Activated CD4-positive, alpha-beta T cell treated with anti-CD3 and anti-CD28 coated beads, Interleukin-2, amount 50 U/mL, for 48 hours (primary cell): ENCODE data around the gene PLD1.
A peak's percentile ranks its signal among the peaks of the same experiment; 100 is the strongest.
"Not testable (repeated sequence)": the region's sequence is repeated elsewhere in the genome, so short reads cannot be mapped to it uniquely, and the experiment has no call there.

ENCODE experiments used
- DNase-seq, 2 experiments: peaks; one replicate each; pipeline ENCODE4 v3.0.0-alpha.2; 2020

Gene PLD1

DNA sequence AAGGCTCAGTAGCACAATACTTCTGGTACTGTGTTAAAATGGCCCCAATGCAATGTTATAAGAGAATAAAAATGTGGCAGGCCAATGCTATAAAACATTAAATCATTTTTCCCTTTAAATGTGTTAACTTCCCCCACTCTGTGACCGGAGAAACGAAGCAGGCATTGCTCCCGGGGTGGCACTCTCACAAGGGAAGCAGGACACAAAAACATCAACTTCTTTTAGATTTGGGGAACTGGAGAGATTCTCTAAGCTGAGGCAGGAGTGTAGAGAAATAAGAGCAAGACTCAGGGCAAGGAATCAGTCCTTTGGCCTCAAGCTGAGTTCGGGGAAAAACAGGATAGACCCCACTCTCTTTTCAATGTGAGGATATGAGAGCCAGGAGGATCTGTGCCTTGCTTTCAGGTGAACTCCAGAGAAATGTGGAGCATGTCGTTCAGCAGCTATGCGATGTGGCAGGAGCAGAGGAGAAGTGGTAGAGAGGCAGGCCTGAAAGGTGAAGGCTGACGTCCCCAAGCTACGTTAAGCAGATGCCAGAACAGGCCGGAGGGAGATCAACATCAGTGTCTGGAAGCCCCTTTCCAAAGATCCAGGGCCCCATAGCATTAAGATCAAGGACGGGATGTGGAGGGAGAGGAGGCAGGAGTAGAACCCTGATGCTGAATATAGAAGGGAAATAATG is 160.2 kb downstream of the PLD1 start:
- no peak for DNase-seq

DNA sequence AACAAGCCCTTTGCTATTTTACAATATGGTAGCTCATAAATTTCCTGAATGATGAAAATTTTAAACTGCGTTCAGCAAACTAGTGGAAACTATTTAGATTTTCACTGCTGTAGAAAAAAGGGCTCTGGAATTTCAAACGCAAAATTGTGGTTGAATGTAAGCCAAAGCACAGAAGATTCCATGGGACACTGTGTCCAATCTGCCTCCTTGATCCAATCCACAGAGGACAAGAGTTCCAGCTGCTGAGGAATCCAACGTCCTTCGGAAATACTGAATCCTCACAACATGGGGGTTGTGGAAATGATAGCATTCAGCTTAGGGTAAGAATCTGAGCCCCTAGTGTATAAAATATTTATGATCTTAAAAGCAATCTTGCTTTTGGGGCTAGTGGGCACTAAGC is 161.0 kb downstream of the PLD1 start:
- DNase-seq = no peak

DNA sequence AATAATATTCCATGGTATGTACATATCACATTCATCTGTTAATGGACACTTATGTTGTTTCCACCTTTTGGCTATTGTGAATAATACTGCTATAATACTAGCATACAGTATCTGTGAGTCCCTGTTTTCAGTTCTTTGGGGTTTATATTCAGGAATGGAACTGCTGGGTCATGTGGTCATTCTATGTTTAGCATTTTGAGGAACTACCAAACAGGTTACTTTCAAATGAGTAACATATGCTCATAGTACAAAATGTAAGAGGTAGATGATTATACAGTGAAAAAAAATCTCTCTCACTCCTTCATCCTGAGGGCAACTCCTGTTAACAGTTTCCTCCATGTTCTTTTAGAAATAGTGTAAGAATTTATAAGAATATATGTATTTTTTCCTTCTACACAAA is 162.2 kb downstream of the PLD1 start:
- no peak for DNase-seq

DNA sequence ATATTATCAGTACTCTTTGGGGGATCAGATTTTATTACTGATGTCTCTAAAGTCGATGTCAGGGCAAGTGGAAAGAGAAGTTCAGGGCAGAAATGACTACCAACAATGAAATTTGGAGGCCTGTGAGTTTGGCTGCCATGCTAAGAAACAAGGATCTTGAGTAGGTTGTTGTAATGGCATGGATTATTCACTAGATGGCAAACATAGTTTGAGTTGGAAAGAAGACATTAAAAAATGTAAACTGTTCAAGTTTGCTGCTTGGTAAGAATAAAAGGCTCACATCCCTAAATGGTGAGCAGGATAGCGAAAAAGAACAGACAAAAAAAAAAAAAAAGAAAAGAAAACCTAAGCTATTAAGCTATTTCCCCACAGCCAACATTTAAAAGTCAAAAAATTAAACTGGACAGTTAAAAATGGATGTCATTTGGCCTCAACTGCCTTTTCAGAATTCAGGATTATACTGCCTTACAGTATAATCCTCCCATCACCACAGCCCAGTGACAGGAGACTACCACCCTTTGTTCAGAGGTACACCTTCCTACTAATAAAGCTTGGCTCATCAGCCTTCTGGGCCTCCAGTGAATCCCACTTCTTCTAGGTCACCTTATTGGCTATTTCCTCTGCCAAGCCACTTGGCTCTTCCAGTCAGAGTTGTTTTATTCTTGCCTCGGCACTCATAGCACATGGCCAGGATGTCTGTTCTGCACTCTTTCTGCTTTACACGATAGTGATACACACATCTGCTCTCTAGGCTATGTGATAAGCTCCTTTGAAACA is 163.7 kb downstream of the PLD1 start:
- DNase-seq = no peak

DNA sequence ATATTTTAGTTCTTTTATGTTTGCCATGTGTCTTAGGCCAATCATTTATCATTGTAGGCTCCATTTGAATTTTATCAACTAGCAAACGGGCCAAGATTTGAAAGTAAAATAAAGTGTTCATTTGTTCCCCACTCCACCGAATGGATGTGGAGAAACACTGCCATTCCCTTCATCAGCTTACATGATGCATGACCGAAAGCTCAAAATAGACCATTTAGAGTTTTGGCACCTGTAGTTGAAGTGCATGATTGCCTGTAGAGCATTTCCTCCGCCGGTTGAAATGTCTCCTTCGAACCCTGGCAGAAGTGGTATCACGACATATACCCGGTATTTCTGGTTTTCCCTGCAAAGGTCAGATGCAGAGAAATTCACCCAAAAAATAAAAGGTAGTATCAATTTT is 165.6 kb downstream of the PLD1 start:
- DNase-seq = no peak

DNA sequence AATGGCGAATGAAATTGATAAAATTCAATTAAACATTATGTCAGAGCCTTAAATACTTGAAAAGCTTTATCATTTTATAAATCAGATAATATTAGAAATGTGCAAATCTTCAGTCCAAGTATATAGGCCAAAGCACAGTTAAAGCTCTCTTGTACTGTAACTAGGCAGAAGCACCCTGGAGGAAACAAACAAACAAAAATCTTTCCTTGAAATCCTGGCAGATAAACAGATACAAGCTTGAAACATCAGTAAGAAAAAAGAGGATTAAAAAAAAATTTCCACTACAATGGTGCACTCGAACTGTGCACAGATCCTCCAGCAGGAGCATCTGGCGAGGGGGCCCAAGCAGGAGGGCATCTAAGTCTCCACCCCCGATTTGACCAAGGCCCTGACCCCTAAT is 166.6 kb downstream of the PLD1 start:
- no peak for DNase-seq

DNA sequence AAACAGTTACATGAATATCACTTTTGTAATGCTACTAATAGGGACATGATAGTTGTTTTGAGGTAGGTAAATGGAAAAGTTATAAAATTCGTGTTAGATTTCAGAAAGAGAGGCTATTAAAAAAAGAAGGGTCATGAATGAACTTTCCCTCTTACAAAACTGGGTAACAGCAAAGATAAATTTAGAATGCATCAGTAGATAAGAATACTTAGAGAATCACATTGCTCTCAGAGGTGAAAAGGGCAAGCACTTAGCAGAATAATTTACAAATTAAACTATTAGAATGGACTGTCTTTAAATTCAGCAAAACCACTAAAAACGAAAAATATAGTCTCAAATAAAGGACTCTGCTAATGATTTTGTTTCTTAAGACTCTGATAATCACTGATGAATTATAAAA is 167.2 kb downstream of the PLD1 start:
- DNase-seq = no peak

DNA sequence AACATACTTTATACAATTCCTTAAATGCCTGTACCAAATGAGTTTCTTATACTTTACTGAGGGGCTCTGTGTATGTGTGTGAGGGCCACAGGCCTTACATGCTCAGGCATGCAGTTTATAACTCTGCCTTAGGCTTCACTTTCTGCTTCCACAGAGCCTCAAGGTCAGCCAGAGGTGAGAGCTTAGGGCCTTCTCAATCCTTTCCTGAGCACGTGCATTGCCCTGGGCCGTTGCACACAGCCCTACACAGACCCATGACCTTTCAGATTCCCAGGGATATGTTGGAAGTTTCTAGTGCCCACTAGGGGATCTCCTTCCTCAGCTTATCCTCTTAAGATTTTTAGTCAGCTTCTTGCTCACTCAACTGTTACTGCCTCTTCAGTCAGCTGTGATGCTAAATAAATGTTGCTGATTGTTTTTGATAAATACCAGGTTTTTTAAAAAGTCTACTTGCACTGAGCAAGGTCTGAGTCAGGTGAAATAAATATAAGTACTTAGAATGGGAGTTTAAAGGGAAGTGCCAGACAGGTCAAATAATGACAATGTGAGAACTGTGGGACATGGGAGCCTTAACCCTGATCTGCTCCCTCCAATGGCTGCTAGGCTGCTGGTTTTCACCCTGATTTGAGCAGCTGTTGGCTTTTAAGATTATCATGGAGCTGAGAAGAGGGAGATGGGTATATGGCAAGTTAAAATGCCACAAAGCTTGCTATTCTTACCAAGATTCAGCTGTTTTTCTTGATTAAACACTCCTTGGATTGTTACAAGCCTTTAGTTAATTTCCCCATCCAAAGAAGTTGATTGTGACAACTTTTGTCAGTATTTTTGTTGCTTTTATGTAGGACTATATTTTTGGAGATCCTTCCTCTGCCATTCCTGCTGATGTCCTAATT is 169.5 kb downstream of the PLD1 start:
- DNase-seq = no peak

DNA sequence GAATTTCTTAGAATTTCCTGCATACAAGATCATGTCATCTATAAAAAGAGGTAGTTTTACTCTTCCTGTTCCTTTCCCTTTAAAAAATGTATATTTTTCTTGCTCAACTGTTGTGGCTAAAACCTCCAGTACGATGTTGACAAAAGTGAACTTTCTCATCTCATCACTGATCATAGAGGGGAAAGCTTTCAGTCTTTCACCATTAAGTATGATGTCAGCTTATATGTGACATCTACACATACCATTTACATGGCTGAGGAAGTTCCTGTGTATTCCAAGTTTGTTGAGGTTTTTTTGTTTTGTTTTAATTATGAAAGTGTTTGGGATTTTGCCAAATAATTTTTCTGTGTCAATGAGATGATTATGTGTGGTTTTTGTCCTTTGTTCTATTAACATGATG is 173.6 kb downstream of the PLD1 start:
- no peak for DNase-seq

DNA sequence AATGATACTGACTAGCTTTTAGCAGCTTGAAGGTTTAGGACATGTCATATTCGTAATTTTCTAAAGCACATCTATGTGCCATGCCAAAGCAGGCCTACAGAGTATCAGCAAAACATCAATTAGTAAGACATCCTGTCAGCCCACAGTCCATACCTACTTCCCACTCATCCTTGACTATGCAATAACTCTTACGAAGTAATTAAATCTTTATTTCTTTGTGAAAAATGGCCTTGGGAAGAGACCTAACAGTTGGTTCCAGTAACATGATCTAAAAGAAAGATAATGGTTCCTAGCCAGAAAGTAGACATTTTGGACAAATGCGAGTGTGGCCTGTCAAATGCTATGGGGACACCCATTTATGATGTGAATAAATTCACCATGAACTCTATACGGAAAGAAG is 177.5 kb downstream of the PLD1 start:
- DNase-seq = no peak

DNA sequence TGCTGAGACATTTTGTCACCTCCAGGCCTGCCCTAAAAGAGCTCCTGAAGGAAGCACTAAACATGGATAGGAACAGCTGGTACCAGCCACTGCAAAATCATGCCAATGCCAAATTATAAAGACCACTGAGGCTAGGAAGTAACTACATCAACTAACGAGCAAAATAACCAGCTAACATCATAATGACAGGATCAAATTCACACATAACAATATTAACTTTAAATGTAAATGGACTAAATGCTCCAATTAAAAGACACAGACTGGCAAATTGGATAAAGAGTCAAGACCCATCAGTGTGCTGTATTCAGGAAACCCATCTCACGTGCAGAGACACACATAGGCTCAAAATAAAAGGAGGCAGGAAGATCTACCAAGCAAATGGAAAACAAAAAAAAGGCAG is 183.5 kb downstream of the PLD1 start:
- not testable (repeated sequence) for DNase-seq

DNA sequence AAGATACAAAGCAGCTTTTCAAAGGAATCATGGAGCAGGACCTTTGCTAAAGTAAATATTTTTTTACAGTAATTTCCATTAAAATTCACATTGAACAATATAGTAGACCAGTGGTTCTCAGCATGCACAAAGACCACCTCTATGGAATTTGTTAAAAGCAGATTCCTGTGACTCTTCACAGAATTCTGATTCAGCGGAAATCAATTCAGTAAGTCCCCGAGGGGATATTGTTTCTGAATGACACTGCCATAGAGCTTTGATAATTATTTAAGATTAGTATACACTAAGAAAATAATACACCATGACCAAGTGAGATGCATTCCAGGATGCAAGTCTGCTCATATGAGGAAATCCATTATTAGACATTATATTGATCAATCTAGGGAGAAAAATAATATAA is 188.2 kb downstream of the PLD1 start:
- no peak for DNase-seq

DNA sequence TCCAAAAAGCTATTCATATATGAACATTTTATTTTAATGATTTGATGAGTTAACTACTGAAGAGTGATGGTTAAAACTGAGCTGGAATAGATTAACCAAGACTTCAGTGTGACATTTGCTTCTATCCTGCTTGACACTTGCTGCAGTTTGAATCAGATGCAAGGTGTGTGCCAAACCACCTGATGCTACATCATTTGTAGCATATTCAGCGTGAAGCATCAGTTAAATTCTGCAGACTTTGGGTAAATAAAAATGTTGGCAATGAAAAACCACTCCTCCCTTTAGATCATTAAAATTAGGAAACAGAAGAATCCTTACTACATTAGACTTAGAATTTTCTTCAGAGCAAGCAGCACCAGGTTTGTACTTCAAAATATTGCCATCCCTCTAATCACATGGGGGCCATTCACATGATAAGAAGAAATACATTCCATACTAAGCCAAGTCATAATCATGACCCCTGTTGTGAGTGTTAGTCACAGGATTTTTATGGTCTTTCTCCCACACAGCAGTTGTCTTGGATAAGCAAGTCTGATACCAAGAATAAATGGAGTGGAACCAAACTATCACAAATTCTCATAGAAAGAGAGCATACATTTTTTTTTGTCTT is 189.4 kb downstream of the PLD1 start:
- no peak for DNase-seq

DNA sequence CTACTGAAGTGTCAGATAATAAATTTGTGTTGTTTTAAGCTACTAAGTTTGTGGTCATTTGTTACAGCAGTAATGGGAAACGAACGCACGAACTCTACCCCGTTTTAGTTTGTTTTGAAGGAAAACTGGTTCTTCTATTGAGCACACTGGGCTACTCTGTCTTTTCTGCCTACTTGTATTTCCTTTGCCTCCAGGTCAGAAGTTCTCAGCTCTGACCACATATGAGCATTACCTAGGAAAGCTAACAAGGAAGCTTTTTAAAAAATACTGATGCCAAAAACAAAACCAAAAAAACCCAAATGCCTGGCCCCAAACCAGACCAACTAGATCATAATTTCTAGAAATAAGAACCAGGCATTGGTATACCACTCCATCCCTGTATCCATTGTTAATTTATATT is 193.5 kb downstream of the PLD1 start:
- DNase-seq = no peak

DNA sequence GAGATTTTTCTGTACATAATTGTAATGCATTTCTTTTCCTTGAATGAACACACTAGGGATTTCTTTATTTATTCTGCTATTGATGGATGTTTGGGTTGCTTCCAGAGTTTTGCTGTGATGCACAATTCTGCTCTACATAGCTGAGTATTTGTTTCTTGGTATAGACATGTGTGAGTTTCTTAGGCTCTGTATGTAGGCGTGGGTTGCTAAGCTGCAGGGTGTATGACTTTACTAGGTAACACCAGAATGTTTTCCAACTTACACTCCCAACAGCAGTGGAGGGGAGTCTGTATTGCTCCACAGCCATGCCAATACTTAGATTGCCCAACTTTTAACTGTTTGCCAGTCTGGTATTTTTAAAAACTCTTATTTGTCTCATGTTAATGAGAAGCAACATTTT is 194.6 kb downstream of the PLD1 start:
- no peak for DNase-seq

DNA sequence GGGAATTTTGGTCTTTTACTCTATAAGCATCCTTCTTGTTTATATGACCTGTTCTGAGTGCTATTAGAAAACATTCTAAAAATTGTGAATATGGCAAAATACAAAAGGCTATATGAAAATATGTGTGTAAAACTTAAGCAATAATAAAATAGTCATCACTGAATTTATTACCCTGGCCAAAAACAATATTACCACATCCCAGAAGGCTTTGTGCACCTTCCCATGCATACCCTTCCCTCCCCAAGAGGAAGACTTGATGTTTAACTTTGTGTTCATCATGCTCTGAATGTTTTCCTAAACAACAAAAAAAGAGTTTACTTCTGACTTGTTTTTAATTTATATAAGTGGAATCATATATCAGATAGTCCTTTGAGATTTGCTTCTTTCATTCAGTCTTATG is 195.0 kb downstream of the PLD1 start:
- no peak for DNase-seq

DNA sequence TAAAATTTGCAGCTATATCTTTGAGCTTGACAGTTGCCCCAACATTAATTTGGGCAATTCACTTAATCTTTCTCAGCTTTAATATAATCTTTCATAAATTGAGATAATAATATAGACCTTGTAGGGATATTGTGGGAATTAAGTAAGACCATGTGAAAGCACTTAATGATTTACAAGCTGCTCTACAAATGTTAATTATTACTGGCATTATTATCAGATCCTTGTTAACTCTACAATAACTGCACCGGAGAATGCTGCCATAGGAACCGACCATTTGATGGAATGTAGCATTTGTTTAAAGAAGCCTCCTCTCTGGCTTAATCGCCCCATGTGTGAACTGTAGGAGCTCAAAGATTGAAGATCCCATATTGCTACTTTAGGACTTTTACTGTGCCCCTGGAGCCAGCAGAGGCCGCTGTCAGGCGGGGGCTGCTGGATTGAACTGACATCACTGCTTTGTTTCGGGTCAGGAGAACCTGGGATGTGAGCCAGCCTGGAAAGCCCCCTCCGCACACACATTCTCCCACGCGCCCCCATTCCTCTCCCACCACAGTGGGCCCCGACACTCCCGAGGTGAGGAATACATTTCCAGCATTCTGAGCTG is 195.9 kb downstream of the PLD1 start:
- DNase-seq = peak in 1 of 2 experiments; percentile 14

DNA sequence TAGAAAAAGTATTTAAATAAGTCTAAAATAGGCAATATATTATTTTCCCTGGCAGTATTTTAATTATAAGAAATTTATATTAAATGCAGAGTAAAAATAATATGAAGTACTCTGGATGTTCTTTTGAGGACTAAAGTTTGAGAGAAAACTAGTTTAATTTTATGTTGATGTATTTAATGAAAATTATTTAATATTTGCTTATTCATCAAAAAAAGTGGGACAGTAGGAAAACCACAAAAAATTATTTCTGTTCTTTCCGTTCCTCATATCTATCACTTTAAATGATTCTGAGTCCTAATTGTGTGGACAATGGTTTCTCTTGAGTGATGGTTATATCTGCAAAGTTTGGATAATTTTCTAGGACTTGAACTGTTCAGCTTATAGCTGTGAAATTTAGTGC is 202.8 kb downstream of the PLD1 start:
- DNase-seq = no peak

DNA sequence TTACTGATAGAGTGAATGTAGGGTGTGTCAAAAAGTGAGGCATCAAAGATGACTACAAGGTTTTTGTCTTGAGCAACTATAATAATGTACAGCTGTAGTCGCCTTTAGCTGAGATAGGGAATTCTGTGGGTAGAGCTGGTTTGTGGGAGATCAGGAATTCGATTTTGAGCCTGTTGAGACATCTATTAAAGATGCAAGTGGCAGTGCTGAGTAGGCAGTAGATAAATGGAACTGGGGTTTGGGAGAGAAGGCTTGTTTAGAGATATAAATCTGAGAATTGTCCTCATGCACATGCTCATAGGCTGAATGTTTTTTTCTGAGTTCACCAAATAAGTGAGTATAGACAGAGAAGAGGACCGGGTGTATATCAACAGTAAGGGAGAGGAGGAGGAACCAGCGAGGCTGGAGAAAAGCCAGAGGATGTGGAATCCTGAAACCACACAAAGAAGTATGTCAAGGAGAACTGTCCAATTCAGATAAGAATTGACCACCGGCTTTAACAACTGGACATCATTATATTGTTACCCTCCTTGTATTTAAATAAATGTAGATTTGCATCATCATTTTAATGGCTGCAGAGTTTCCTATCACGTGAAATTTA is 204.0 kb downstream of the PLD1 start:
- no peak for DNase-seq

DNA sequence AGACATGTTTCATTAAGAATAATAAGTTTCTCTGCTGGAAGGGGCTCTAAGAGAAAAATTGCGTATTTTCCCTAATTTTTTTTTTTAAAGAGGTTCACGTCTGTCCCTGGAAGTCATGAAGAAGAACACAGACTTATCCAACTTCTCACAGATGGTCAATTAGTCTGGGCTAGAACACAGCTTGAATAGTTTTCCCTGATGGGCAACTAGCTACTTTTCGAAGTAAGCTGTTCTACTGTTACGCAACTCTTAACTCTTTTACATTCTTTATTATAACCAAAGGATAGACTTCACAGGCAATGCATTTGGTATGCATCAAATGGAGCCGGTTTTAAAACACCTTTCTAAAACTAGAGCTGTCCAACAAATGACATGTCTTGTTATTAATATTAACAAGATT is 205.9 kb downstream of the PLD1 start:
- DNase-seq = no peak

DNA sequence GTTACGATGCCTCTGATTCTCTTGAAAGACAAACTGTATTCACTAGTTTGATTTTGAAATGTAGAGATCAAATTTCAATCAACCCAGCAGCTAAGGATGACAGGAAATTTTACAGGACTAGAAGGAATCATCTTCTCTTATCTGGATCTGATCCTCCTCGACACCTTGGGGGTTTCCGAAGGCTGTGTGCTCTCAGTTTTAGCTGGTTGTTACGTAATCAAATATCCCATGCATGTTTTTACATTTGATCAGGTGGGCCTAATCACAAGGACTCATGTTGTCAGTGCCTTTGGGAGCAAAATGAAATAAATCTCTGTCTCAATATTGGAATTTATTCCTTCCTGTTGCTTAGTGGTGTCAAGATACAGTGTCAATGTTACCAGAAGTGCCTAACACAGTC is 208.2 kb downstream of the PLD1 start:
- DNase-seq = no peak

DNA sequence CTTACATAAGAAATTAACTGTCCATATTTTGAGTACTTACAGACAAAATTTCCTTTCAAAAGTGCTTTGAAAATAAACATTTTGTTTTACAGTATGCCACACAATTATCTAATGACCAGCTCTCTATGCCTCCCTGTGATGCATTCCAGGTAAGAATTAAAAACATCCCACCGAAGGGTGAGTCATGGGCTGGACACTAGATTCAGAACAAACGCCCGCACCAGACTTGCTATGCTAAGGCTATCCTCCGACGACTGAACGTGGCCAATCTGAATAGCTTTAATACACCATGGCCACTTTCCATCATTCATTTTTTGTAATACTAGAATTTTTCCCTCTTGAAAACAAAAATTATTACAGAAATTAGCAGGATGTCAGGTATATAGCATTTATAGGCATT is 210.3 kb downstream of the PLD1 start:
- no peak for DNase-seq

DNA sequence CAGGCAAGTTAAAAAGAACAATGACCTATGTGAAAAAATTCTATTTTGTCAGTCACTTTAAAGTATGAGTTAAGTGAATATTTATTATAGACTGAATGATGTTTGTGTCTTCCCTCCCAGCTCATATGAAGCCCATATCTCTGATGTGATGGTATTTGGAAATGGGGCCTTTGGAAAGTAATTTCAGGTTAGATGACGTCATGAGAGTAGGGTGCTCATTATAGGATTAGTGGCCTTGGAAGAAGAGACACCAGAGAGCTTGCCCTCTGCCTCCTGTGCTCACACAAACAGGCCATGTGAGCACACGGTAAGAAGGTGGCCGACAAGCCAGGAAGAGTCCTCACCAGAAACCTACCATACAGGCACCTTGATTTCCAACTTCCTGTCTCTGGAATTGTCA is 211.3 kb downstream of the PLD1 start:
- DNase-seq = no peak
